ENCODE measurements around the gene KARS1. TPM values are rescaled to one million over a fixed set of nuclear protein-coding genes. Genes with fewer than 3 reads are reported as not detected.

Gene KARS1
- total and polyA plus RNA-seq, 12 donors = 68.0 to 145 (median 128) TPM

GRCh38 chr16:75640598-75640997 is 6.9 kb downstream of the KARS1 start:
- no peak for DNase-seq
- Histone ChIP-seq H3K4me1 (peaks cover 0 to 21% (median 16%) of the 10 kb centered on the region in 9 donors), H3K27me3 (no peaks in the 10 kb centered on the region), H3K9me3 (no peaks in the 10 kb centered on the region), H3K4me3 (no peak overlapping the region), H3K27ac (no peak overlapping the region), H3K36me3 (peaks cover 0 to 100% (median 47%) of the 10 kb centered on the region in 9 donors)
- no peak for ATAC-seq
- intact Hi-C loops (cut with DNase I) = loop anchor here in 2 of 10 donors (10.0 kb wide), 2 partner anchors 114 to 124 kb away; no protein-coding TSS in a partner anchor
- 93% methylated on average over 6 of the region's 6 CpGs for WGBS, 2 donors
- no peak for TF ChIP-seq CTCF (IDR thresholded peaks at IDR 0.05)

GRCh38 chr16:75635036-75635435 is 12.4 kb downstream of the KARS1 start:
- ATAC-seq (no peak), DNase-seq (no peak)
- TF ChIP-seq CTCF (IDR thresholded peaks at IDR 0.05) = no peak
- Histone ChIP-seq H3K27ac (no peak overlapping the region), H3K4me1 (no peaks in the 10 kb centered on the region), H3K9me3 (no peaks in the 10 kb centered on the region), H3K4me3 (no peak overlapping the region), H3K27me3 (no peaks in the 10 kb centered on the region), H3K36me3 (peaks cover 8 to 100% (median 84%) of the 10 kb centered on the region in 9 donors)
- intact Hi-C loops (cut with DNase I) = no loop called here
- 91 to 92% methylated on average over 3 of the region's 3 CpGs for WGBS, 2 donors

- Histone ChIP-seq H3K4me1 (peaks cover 0 to 11% (median 0%) of the 10 kb centered on the region in 9 donors), H3K27ac (no peak overlapping the region), H3K9me3 (no peaks in the 10 kb centered on the region), H3K4me3 (no peak overlapping the region), H3K27me3 (no peaks in the 10 kb centered on the region), H3K36me3 (peaks cover 8 to 100% (median 95%) of the 10 kb centered on the region in 9 donors)
- no peak for TF ChIP-seq CTCF (IDR thresholded peaks at IDR 0.05)
- 91 to 94% methylated on average over 8 of the region's 8 CpGs for WGBS, 2 donors
- ATAC-seq = no peak
- no peak for DNase-seq
- intact Hi-C loops (cut with DNase I) = no loop called here
Observed at GRCh38 chr16:75632857-75633256, 14.6 kb downstream of the KARS1 start.

DNA sequence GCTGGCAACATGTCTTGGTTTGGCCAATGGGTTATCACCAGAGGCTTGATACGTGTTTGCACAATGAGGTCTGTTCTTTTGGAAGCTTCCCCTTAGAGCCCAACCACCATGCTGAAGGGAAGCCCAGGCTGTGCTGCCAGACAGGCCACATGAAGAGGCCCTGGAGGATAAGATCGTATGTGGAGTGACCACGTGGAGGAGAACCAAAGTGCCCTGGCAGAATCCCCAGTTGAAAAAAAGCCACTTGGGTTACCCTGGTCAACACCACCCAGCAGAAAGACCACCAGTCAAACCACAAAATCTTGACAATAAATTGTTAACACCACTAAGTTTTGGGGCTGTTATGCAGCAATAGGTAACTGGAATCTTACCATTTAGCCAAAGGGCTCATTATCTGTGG is 17.4 kb downstream of the KARS1 start:
- Histone ChIP-seq H3K27ac (no peak overlapping the region), H3K9me3 (no peaks in the 10 kb centered on the region), H3K4me3 (no peak overlapping the region), H3K27me3 (no peaks in the 10 kb centered on the region), H3K4me1 (peaks cover 0 to 17% (median 0%) of the 10 kb centered on the region in 9 donors), H3K36me3 (peaks cover 8 to 100% (median 79%) of the 10 kb centered on the region in 9 donors)
- intact Hi-C loops (cut with DNase I) = no loop called here
- DNase-seq (no peak), ATAC-seq (no peak)
- TF ChIP-seq CTCF (IDR thresholded peaks at IDR 0.05) = no peak
- WGBS, 2 donors = 69 to 71% methylated on average over 3 of the region's 3 CpGs
